ENCODE results near the gene SH2D6. TPM values are rescaled to one million over a fixed set of nuclear protein-coding genes. Genes with fewer than 3 reads are reported as not detected.
"Not testable (repeated sequence)": the region's sequence is repeated elsewhere in the genome, so short reads cannot be mapped to it uniquely, and the experiment has no call there.

Gene SH2D6
- polyA plus RNA-seq, 4 donors, result 0.27 to 1.5 (median 0.58) TPM

DNA sequence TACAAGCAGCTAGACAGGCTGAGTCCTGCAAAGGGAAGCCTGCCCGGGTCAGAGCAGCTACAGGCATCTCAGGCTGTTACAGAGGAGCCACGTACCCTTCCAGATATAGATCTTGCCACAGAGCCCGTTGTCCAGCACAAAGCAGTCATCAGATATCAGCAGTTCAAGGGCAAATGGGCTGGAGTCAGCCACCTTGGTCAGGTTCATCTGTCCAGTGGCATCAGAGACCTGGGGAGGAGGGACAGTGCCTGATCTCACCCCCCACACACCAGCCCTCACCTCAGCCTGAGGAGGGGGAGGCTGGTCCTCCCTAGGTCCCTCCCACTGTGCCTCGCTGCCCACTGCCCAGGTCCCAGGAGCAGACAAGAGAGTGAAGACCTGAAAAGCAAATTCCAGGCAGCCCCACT is 20.6 kb upstream of the SH2D6 start:
- no peak for DNase-seq (ENCODE audit: low read depth in 4 of 4, low spot score in 3 of 4)

- DNase-seq (ENCODE audit: low read depth in 4 of 4, low spot score in 3 of 4), result no peak
Measured at GRCh38 chr2:85398426-85399182, 19.9 kb upstream of the SH2D6 start.

GRCh38 chr2:85399183-85399455 is 19.4 kb upstream of the SH2D6 start:
- no peak for DNase-seq (ENCODE audit: low read depth in 4 of 4, low spot score in 3 of 4)

- DNase-seq (ENCODE audit: low read depth in 4 of 4, low spot score in 3 of 4), result no peak
Measured at GRCh38 chr2:85400023-85400422, 18.5 kb upstream of the SH2D6 start.

- no peak for DNase-seq (ENCODE audit: low read depth in 4 of 4, low spot score in 3 of 4)
Measured at GRCh38 chr2:85400541-85401463, 17.7 kb upstream of the SH2D6 start.

DNA sequence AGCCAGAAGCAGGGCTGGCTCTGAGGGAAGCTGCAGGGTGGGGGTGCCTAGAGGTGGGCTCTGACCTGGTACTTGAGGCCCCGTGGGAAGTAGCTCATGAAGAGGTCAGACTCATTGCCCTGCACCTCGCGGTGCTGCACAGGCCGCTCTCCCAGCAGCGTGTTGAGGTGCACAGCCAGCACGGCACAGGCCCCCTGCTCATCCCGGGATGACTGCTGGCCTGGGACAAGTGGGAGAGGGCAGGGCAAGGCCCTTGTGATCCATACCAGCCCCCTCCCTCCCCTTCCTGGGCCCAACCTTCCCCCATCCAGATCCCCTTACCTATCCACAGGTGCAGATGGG is 17.1 kb upstream of the SH2D6 start:
- no peak for DNase-seq (ENCODE audit: low read depth in 4 of 4, low spot score in 3 of 4)

DNA sequence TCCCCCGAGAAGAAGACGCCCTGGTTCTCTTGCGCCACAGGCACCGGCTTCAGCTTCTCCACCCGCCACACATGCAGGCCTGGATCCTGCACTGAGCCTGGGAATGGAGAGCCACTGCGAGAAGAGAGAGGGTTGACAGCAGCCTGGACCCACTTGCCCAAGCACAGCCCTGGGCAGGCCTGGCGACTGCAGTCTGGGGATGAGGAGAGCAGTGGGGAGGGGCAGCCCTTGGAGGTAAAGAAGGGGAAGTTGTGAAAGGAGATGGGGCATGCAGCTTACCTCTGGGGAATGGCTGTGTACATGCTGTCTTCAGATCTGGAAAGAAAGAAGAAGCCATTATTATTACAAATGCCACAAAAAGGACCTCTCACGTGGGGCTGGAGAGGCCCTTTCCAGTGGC is 16.7 kb upstream of the SH2D6 start:
- DNase-seq (ENCODE audit: low read depth in 4 of 4, low spot score in 3 of 4), result no peak

DNA sequence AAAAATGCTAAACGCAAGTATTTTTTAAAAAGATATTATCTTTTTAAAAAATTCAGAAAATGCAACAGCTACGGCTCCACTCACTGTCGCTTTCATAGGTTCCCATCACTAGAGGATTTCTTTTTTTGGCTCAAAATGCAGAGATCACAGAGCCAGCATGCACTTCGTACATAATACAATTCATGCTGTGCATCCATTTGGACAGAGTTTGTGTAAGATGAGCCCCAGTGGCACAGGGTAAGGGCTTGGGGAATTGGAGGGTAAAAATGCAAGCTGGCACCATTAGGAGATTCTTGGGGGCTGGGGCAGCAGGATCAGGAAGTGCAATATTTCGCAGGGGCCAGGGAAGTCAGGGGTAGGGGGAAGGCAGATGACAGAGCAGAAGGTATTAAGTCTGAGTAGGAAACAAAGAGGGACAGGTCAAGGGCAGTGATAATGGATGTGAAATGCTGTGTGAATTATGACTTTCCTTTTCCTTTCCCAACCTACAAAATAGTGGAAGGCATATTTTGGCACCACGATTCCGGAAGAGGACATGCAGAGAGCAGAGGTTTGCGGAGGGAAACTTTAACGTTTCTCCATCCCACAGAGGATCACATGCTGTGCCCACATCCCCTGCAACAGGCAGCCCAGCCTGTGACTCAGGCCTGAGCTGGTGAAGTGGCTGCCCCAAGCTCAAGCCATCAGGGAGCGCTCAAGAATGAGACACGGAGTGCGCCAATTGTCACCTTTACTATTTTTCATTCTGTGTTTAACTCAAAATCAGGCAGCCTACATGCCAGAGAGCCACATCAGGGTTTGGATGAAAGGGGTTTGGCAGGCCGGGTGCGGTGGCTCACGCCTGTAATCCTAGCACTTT is 13.1 kb upstream of the SH2D6 start:
- no peak for DNase-seq (ENCODE audit: low read depth in 4 of 4, low spot score in 3 of 4)

DNA sequence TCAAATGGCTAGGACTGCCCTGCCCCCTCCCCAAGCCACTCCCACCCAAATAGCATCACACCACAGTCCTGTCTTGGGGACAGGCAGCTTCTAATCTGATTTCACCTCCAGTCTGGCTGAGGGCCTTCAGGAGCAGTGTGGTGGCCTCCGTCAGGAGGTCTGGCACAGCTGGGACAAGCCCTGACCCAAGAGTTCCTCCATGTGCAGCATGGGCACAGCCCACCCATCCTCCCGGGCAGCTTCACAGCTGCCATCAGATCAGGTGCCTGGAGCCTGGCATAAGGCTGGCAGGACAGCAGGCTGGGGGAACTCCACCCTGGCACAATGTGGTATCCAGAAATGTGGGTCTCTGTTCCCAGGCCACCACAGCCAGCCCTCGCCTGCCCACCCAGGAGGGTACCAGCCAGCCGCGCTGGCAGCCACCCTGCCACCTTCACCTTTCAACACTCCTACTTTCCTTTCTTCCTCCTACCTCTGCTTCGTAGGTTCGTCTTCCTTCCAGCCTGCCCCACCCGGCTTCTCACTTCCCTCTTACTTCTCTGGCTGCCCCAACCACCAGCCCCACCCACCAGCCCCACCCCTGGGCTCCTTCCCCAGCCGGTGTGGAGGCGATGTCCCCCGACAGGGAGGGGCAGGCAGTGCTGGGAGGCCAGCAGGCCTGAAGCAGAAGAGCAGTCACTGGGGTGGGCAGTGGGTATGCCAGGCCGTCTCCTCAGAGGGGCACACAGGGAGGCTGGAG is 8.5 kb upstream of the SH2D6 start, which contains the start of gene CAPG:
TSS of gene CAPG (minus strand) at position 522 of the 739 bp plus-strand sequence. CDS start 8,221 bp downstream, outside the sequence.
- no peak for DNase-seq (ENCODE audit: low read depth in 4 of 4, low spot score in 3 of 4)

GRCh38 chr2:85410584-85411404 is 7.7 kb upstream of the SH2D6 start:
- no peak for DNase-seq (ENCODE audit: low read depth in 4 of 4, low spot score in 3 of 4)

- DNase-seq (ENCODE audit: low read depth in 4 of 4, low spot score in 3 of 4), result no peak
Measured at GRCh38 chr2:85411405-85411748, 7.1 kb upstream of the SH2D6 start.

- DNase-seq (ENCODE audit: low read depth in 4 of 4, low spot score in 3 of 4), result no peak
Measured at GRCh38 chr2:85413592-85414420, 4.7 kb upstream of the SH2D6 start.

DNA sequence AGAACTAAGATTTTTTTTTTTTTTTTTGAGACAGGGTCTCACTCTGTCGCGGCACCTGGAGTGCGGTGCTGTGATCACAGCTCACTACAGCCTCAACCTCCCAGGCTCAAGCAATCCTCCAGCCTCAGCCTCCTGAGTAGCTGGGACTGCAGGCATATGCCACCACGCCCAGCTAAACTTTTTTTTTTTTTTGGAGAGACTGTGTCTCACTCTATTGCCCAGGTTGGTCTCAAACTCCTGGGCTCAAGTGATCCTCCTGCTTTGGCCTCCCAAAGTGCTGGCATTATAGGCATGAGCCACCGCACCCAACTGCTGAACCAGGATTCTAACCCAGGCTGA is 4.1 kb upstream of the SH2D6 start:
- DNase-seq (ENCODE audit: low read depth in 4 of 4, low spot score in 3 of 4), result not testable (repeated sequence)

GRCh38 chr2:85414761-85415553 is 3.6 kb upstream of the SH2D6 start:
- no peak for DNase-seq (ENCODE audit: low read depth in 4 of 4, low spot score in 3 of 4)

DNA sequence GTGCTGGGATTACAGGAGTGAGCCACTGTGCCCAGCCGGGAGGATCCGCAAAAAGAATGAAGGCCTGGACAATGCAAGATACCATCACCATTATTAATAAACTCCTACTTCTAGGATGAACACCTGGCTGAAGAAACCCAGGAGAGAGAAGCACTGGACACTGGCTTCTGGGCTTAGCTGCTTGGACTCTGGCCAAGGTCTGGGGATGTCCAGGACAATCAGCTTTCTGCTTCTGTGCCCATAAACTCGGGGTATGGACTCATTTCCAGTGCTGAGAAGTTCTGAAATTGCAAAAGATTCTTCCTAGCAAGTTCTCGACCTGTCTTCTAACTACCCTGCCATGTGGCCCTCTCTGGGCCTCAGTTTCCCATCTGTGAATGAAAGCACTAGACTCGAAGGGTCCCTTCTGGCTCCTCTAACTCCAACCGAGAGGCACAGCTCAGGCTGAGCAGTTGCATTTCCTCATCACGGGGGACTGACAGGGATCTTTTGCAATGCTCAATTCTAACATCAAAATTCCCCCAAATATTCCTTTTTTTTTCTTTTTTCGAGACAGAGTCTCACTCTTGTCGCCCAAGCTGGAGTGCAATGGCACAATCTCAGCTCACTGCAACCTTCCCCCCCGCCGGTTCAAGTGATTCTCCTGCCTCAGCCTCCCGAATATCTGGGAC is 2.4 kb upstream of the SH2D6 start:
- DNase-seq (ENCODE audit: low read depth in 4 of 4, low spot score in 3 of 4), result no peak

DNA sequence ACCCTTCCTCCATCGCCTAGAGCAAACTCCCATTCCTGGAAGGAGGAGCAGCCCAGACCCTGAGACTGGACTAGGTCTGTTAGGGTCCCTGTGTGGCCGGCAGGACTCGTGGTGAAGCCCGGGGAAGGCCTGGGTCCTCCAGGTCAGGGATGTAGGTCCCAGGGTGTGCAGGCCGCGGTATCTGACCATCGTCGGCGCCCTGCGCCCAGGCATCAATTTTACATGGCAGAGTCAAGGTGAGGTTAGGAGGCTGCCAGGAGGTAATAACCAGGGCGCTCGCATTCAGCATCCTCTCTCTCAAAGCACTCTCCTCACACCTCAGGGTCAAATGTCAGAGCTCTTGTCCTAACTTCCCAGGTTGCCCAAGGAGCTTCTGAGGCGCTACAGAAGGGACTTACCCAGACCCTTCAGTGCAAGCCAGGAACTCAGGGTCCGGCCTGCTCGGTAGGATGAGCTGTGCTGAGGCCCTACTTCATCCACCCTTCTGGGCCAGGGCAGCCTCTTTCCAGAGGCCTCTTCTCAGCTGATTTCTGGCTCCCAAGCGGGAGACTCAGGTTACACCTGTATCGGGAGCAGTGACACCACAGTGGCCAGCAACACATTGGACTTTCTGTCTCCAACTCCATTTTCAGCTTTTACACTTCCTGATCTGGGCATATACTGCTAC is 628 bp downstream of the SH2D6 start:
- DNase-seq (ENCODE audit: low read depth in 4 of 4, low spot score in 3 of 4), result no peak

Data from left renal pelvis (tissue), 4 donors.